HG02885 (cell line): ENCODE results near the gene CHN2.

Experiments used
- ATAC-seq: cut with Tn5 transposase; IDR thresholded peaks from one replicate; pipeline ENCODE4 v1.9.1; 2021; ENCODE audit warnings: mild to moderate bottlenecking; ENCODE audit not compliant: unreplicated experiment, poor library complexity

Gene CHN2

GRCh38 chr7:29479301-29480200, 285.0 kb downstream of the CHN2 start:
- ATAC-seq = no peak

GRCh38 chr7:29480451-29480850, 285.9 kb downstream of the CHN2 start:
- no peak for ATAC-seq

- no peak for ATAC-seq
These were observed 286.5 kb downstream of the CHN2 start for GRCh38 chr7:29480934-29481651.

- ATAC-seq = no peak
These were observed 287.5 kb downstream of the CHN2 start for GRCh38 chr7:29482056-29482455.

- ATAC-seq = no peak
These were observed 288.9 kb downstream of the CHN2 start for GRCh38 chr7:29483219-29484104.

- no peak for ATAC-seq
These were observed 289.7 kb downstream of the CHN2 start for GRCh38 chr7:29484280-29484679.

- no peak for ATAC-seq
These were observed 291.0 kb downstream of the CHN2 start for GRCh38 chr7:29485339-29486190.

- ATAC-seq = no peak
These were observed 291.7 kb downstream of the CHN2 start for GRCh38 chr7:29486191-29486700.

- no peak for ATAC-seq
These were observed 292.8 kb downstream of the CHN2 start for GRCh38 chr7:29487424-29487823.

- no peak for ATAC-seq
These were observed 293.8 kb downstream of the CHN2 start for GRCh38 chr7:29488203-29488970.

- no peak for ATAC-seq
These were observed 294.4 kb downstream of the CHN2 start for GRCh38 chr7:29488977-29489376.

- no peak for ATAC-seq
These were observed 295.6 kb downstream of the CHN2 start for GRCh38 chr7:29490094-29490607.

- no peak for ATAC-seq
These were observed 299.8 kb downstream of the CHN2 start for GRCh38 chr7:29494350-29494749.

- ATAC-seq = no peak
These were observed 301.1 kb downstream of the CHN2 start for GRCh38 chr7:29495653-29496052.

- ATAC-seq = no peak
These were observed 301.9 kb downstream of the CHN2 start for GRCh38 chr7:29496355-29497020.

GRCh38 chr7:29499932-29500331, 305.4 kb downstream of the CHN2 start:
- no peak for ATAC-seq

GRCh38 chr7:29500719-29501118, 306.1 kb downstream of the CHN2 start:
- ATAC-seq = no peak

GRCh38 chr7:29502133-29502532, 307.6 kb downstream of the CHN2 start:
- ATAC-seq = no peak
